ENCODE measurements around the gene MYCN.

DNA sequence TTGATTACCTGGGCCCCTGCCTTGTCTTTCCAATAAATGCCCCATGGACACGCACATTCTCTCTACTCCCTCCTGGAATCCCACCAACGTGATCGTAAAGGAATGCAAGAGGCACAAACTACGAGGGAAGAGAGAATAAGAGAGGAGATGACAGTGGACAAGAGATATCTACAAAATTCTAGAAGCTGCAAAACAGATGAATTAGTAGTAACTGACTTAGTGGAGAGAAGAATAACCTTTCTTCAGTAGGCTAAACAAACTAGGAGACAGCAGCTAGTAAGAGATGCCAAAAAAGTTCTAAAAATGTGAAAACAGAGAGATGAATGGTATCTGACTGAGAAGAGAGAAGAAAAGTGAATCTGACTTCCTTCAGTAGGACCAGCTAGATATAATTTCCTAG lies 43.5 kb upstream of the MYCN start:
- TF ChIP-seq RAD21 (IDR thresholded peaks at IDR 0.05; ENCODE audit: low read length) (no peak), POLR2A (IDR thresholded peaks at IDR 0.05; ENCODE audit: low read depth, low read length) (no peak), RFX5 (IDR thresholded peaks at IDR 0.05; ENCODE audit: low read depth, low read length) (no peak), MAZ (IDR thresholded peaks at IDR 0.05; ENCODE audit: borderline replicate concordance, low read depth, low read length) (no peak)
- TF ChIP-seq, protein P1, sequence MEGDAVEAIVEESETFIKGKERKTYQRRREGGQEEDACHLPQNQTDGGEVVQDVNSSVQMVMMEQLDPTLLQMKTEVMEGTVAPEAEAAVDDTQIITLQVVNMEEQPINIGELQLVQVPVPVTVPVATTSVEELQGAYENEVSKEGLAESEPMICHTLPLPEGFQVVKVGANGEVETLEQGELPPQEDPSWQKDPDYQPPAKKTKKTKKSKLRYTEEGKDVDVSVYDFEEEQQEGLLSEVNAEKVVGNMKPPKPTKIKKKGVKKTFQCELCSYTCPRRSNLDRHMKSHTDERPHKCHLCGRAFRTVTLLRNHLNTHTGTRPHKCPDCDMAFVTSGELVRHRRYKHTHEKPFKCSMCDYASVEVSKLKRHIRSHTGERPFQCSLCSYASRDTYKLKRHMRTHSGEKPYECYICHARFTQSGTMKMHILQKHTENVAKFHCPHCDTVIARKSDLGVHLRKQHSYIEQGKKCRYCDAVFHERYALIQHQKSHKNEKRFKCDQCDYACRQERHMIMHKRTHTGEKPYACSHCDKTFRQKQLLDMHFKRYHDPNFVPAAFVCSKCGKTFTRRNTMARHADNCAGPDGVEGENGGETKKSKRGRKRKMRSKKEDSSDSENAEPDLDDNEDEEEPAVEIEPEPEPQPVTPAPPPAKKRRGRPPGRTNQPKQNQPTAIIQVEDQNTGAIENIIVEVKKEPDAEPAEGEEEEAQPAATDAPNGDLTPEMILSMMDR (conservative IDR thresholded peaks at IDR 0.05; ENCODE audit: low read depth, low read length): no peak
